IMR-90 (cell line): ENCODE data around the gene SF3A2. TPM values are rescaled to one million over a fixed set of nuclear protein-coding genes. Genes with fewer than 3 reads are reported as not detected.

Experiments used
- ATAC-seq: fragments of 200-7000 bp; cut with Tn5 transposase; 2 replicates; pipeline ENCODE4 v1.9.1; 2020; ENCODE audit warnings: low read depth, mild to moderate bottlenecking, moderate library complexity
- BruUV-seq: library from RNA; stranded (reverse); fragments of 400-500 nt; replicated peaks from 2 replicates; lab custom pipeline; 2021; lab: Mats Ljungman, UMichigan
- CTCF ChIA-PET: fragments of 300-600 bp; formaldehyde crosslinking; extraction: SDS; loops from one replicate; lab custom pipeline; 2021; ENCODE audit warnings: antibody characterized with exemption; lab: Yijun Ruan, JAX
- POLR2A ChIA-PET: fragments of 300-600 bp; sonication (Branson Sonifier 250); formaldehyde crosslinking; loops from one replicate; lab custom pipeline; 2022; ENCODE audit warnings: antibody characterized with exemption; ENCODE audit not compliant: unreplicated experiment; lab: Charles Lee
- DNase-seq: peaks from one replicate; pipeline ENCODE4 v3.0.0; 2013
- H2AFZ ChIP-seq: replicated peaks from 2 replicates; pipeline ENCODE3; 2013; ENCODE audit warnings: low read length, mild to moderate bottlenecking; ENCODE audit not compliant: poor library complexity
- H2AK5ac ChIP-seq: 2 replicates; pipeline ENCODE4 v1.6.1; 2013; ENCODE audit warnings: low read depth, low read length, inconsistent platforms
- H2AK9ac ChIP-seq: replicated peaks from 2 replicates; pipeline ENCODE3; 2013; ENCODE audit warnings: mild to moderate bottlenecking, low read depth, low read length, moderate library complexity; ENCODE audit not compliant: poor library complexity
- H2BK120ac ChIP-seq: 2 replicates; pipeline ENCODE4 v1.6.1; 2013; ENCODE audit warnings: low read depth, low read length, inconsistent platforms
- H2BK15ac ChIP-seq: 3 replicates; pipeline ENCODE4 v1.6.1; 2013; ENCODE audit warnings: low read depth, low read length, inconsistent platforms
- H2BK20ac ChIP-seq: 2 replicates; pipeline ENCODE4 v1.6.1; 2013; ENCODE audit warnings: low read depth, mild to moderate bottlenecking, inconsistent platforms, low read length, moderate library complexity
- H2BK5ac ChIP-seq: 2 replicates; pipeline ENCODE4 v1.6.1; 2013; ENCODE audit warnings: mild to moderate bottlenecking, low read depth, low read length, inconsistent platforms; ENCODE audit not compliant: poor library complexity, severe bottlenecking
- H3K14ac ChIP-seq: replicated peaks from 2 replicates; pipeline ENCODE4 v1.6.1; 2013; ENCODE audit warnings: low read depth, low read length, inconsistent platforms
- H3K18ac ChIP-seq: 2 replicates; pipeline ENCODE4 v1.6.1; 2013; ENCODE audit warnings: low read depth, low read length, control low read depth
- H3K23ac ChIP-seq: 2 replicates; pipeline ENCODE4 v1.6.1; 2013; ENCODE audit warnings: low read depth, low read length, inconsistent platforms
- H3K27ac ChIP-seq: 2 replicates; pipeline ENCODE4 v1.5.1; 2013; ENCODE audit warnings: mild to moderate bottlenecking, control low read depth, low read length; ENCODE audit not compliant: insufficient read depth
- H3K27me3 ChIP-seq: 2 replicates; pipeline ENCODE4 v1.6.1; 2013; ENCODE audit warnings: low read length; ENCODE audit not compliant: control insufficient read depth, insufficient read depth
- H3K36me3 ChIP-seq: 2 replicates; pipeline ENCODE4 v1.6.1; 2013; ENCODE audit warnings: low read length, mixed read lengths; ENCODE audit not compliant: control insufficient read depth, insufficient read depth
- H3K4ac ChIP-seq: 2 replicates; pipeline ENCODE4 v1.6.1; 2013; ENCODE audit warnings: low read depth, low read length, inconsistent platforms
- H3K4me1 ChIP-seq: 2 replicates; pipeline ENCODE4 v1.6.1; 2013; ENCODE audit warnings: low read length, mixed read lengths; ENCODE audit not compliant: control insufficient read depth, insufficient read depth
- H3K4me2 ChIP-seq: 2 replicates; pipeline ENCODE4 v1.6.1; 2013; ENCODE audit warnings: low read depth, mild to moderate bottlenecking, control low read depth, low read length, moderate library complexity
- H3K4me3 ChIP-seq: 2 replicates; pipeline ENCODE4 v1.5.1; 2013; ENCODE audit warnings: low read depth, mild to moderate bottlenecking, control low read depth, low read length, moderate library complexity; ENCODE audit not compliant: insufficient read depth
- H3K56ac ChIP-seq: 2 replicates; pipeline ENCODE4 v1.6.1; 2013; ENCODE audit warnings: low read length, inconsistent platforms; ENCODE audit not compliant: insufficient read depth; ENCODE audit errors: extremely low read depth
- H3K79me1 ChIP-seq, 2 experiments: 2 replicates each; pipeline ENCODE4 v1.6.1; 2013; ENCODE audit warnings: low read length in 2 of 2, inconsistent platforms in 1 of 2, low read depth in 1 of 2
- H3K9ac ChIP-seq: 2 replicates; pipeline ENCODE4 v1.6.1; 2013; ENCODE audit warnings: low read depth, low read length, control low read depth
- H3K9me1 ChIP-seq: 2 replicates; pipeline ENCODE4 v1.6.1; 2013; ENCODE audit warnings: low read length, inconsistent platforms; ENCODE audit not compliant: insufficient read depth
- H3K9me3 ChIP-seq: 2 replicates; pipeline ENCODE4 v1.6.1; 2013; ENCODE audit warnings: low read length; ENCODE audit not compliant: control insufficient read depth, insufficient read depth
- H4K20me1 ChIP-seq: 2 replicates; pipeline ENCODE4 v1.6.1; 2013; ENCODE audit warnings: low read length, inconsistent platforms; ENCODE audit not compliant: insufficient read depth
- H4K5ac ChIP-seq: 2 replicates; pipeline ENCODE4 v1.6.1; 2013; ENCODE audit warnings: mild to moderate bottlenecking, low read depth, low read length, control low read depth
- H4K8ac ChIP-seq, 2 experiments: 2 replicates each; pipeline ENCODE4 v1.6.1; 2013; ENCODE audit warnings: low read depth in 2 of 2, low read length in 2 of 2, control low read depth in 1 of 2, inconsistent platforms in 1 of 2
- H4K91ac ChIP-seq: 2 replicates; pipeline ENCODE4 v1.6.1; 2013; ENCODE audit warnings: low read depth, low read length, inconsistent platforms; ENCODE audit not compliant: insufficient read depth
- BHLHE40 ChIP-seq: fragments of 150-350 bp; IDR thresholded peaks from 2 replicates; pipeline ENCODE4 v1.6.1; 2016; ENCODE audit warnings: mild to moderate bottlenecking, low read depth, low read length
- WGBS, 2 experiments: methylation state at CpG; one replicate each; pipeline versions ENCODE4 v1.1.5 to v1.1.7; 2013; ENCODE audit warnings: missing lambda C conversion rate in 2 of 2; ENCODE audit not compliant: insufficient read length in 1 of 2; ENCODE audit errors: extremely low coverage in 2 of 2; 5-methylcytosine and 5-hydroxymethylcytosine counted together
- dilution Hi-C: fragments of 300-500 bp; cut with HindIII; formaldehyde crosslinking; loops from one replicate; pipeline ENCODE4 v1.14.3; 2018; ENCODE audit warnings: low sequenced_read_pairs; ENCODE audit not compliant: unreplicated experiment
- in situ Hi-C: fragments of 300-500 bp; cut with MboI; formaldehyde crosslinking; loops from 3 replicates; pipeline ENCODE4 v1.14.3; 2019; ENCODE audit warnings: low sequenced_read_pairs, inconsistent platforms, mixed read lengths
- intact Hi-C: fragments of 100-400 bp; cut with micrococcal nuclease; formaldehyde crosslinking; loops from 2 replicates; pipeline ENCODE4 v1.10.0; 2022
- polyA plus RNA-seq, 3 experiments: library from polyadenylated mRNA; depleted of rRNA; stranded (reverse); fragments of >200 nt; gene quantifications; 2 replicates each; pipeline ENCODE4 v1.2.3, GENCODE V29; 2012; ENCODE audit warnings: low replicate concordance in 1 of 3
- total RNA-seq: library from RNA; depleted of rRNA; stranded (reverse); fragments of >200 nt; gene quantifications from 2 replicates; pipeline ENCODE4 v1.2.3, GENCODE V29; 2012
- TF ChIP-seq, protein P1 (sequence below): conservative IDR thresholded peaks from 2 replicates; pipeline ENCODE4 v1.5.1; 2012; ENCODE audit warnings: mild to moderate bottlenecking, low read depth, low read length, improper control_type of control experiment

The SF3A2 gene
- total and polyA plus RNA-seq, 2 of the 4 experiments (the other 2 are of a cell fraction), result 4.8 to 34.5 TPM

DNA sequence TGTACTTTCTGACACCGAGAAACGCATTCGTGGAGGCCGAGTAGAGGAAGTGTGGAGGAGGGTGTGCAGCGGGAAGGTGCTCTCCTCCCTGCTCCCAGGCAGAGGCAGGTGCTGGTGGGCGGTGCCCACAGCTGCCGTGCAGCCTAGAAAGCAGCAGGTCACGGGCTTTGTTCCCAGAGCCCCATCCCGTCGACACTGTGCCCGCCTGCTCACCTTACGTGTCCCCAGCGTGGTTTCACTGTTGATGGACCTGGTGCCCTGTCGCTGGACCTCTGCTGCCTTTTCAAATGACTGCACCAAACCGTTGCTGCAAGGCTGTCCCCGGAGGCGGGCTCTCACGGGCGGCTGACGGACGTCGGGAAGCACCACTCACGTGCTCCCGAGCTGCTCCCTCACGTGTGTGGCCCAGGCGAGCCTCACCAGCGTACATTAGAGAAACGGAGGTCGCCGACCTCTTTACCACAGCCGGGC lies 21.3 kb upstream of the SF3A2 start:
- H3K4me2 ChIP-seq, result no peak overlapping the region
- peaks cover 77% of the 10 kb centered on the region for H3K36me3 ChIP-seq
- no peak for ATAC-seq
- H3K9me1 ChIP-seq, result no peaks in the 10 kb centered on the region
- no peak overlapping the region for H4K5ac ChIP-seq
- peaks cover 14 to 50% of the 10 kb centered on the region in 2 experiments; a peak in 3 of 4 replicates for H3K79me1 ChIP-seq
- no peak overlapping the region for H2AK9ac ChIP-seq
- H2BK20ac ChIP-seq, result no peak overlapping the region
- intact Hi-C loops (no loop called here), in situ Hi-C loops (no loop called here), dilution Hi-C loops (no loop called here)
- no peaks in the 10 kb centered on the region for H3K27me3 ChIP-seq
- H3K9ac ChIP-seq, result no peak overlapping the region
- H2BK120ac ChIP-seq, result no peak overlapping the region
- 0 out of 2 replicates have a peak, but pooled peaks have one; percentile 42 for TF ChIP-seq BHLHE40
- TF ChIP-seq, protein P1, sequence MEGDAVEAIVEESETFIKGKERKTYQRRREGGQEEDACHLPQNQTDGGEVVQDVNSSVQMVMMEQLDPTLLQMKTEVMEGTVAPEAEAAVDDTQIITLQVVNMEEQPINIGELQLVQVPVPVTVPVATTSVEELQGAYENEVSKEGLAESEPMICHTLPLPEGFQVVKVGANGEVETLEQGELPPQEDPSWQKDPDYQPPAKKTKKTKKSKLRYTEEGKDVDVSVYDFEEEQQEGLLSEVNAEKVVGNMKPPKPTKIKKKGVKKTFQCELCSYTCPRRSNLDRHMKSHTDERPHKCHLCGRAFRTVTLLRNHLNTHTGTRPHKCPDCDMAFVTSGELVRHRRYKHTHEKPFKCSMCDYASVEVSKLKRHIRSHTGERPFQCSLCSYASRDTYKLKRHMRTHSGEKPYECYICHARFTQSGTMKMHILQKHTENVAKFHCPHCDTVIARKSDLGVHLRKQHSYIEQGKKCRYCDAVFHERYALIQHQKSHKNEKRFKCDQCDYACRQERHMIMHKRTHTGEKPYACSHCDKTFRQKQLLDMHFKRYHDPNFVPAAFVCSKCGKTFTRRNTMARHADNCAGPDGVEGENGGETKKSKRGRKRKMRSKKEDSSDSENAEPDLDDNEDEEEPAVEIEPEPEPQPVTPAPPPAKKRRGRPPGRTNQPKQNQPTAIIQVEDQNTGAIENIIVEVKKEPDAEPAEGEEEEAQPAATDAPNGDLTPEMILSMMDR, result no peak
- no peaks in the 10 kb centered on the region for H3K4me1 ChIP-seq
- H3K4ac ChIP-seq, result no peak overlapping the region
- H2AFZ ChIP-seq, result no peak overlapping the region
- H3K23ac ChIP-seq, result no peak overlapping the region
- no peak overlapping the region for H4K8ac ChIP-seq
- no peak overlapping the region for H3K27ac ChIP-seq
- H2AK5ac ChIP-seq, result no peak overlapping the region
- BruUV-seq, result no TSS peak
- H3K14ac ChIP-seq, result no peak overlapping the region
- WGBS, 2 experiments, result 81% methylated on average over 17 of the region's 31 CpGs; no CpG with 5 or more reads in 1 of the 2 experiments
- H3K9me3 ChIP-seq, result no peaks in the 10 kb centered on the region
- no peak overlapping the region for H3K4me3 ChIP-seq
- no peak for DNase-seq
- no peaks in the 10 kb centered on the region; the same call in 1 of the 2 replicates for H4K20me1 ChIP-seq
- ChIA-PET POLR2A (no interaction called here), CTCF (no interaction called here)
- no peak overlapping the region for H3K56ac ChIP-seq
- H2BK5ac ChIP-seq, result no peak overlapping the region
- no peak overlapping the region for H3K18ac ChIP-seq
- no peak overlapping the region for H2BK15ac ChIP-seq
- no peak overlapping the region for H4K91ac ChIP-seq
